Esophagus squamous epithelium (tissue), 4 donors: ENCODE data around the gene PNLIPRP1.

Experiments
- CTCF ChIP-seq, 6 experiments: fragments of 450-650 bp in 4 of 6; fragments of 200-600 bp in 2 of 6; sonication (generic) in 2 of 6; IDR thresholded peaks; one replicate each; pipeline ENCODE4 v1.5.1; 2016 to 2019; ENCODE audit warnings: antibody characterized with exemption in 6 of 6, mild to moderate bottlenecking in 4 of 6, moderate library complexity in 4 of 6
- POLR2A ChIP-seq, 4 donors: fragments of 450-650 bp; IDR thresholded peaks; one replicate each; pipeline ENCODE4 v1.6.1; 2017; ENCODE audit warnings: antibody characterized with exemption in 4 of 4, mild to moderate bottlenecking in 4 of 4, moderate library complexity in 3 of 4

- TF ChIP-seq CTCF (IDR thresholded peaks at IDR 0.05) (no peak), POLR2A (IDR thresholded peaks at IDR 0.05) (no peak)
Observed at GRCh38 chr10:116613471-116613870, 22.7 kb downstream of the PNLIPRP1 start.
